Measurements from ENCODE around the gene EIPR1.

GRCh38 chr2:3284657-3285630 lies 92.7 kb downstream of the EIPR1 start:
- TF ChIP-seq CHD1 (IDR thresholded peaks at IDR 0.05; ENCODE audit: low read depth, low read length) (no peak), CTCF (conservative IDR thresholded peaks at IDR 0.05; ENCODE audit: low read depth, low read length) (no peak), POLR2A (IDR thresholded peaks at IDR 0.05; ENCODE audit: low read depth, low read length) (no peak), SMC3 (IDR thresholded peaks at IDR 0.05; ENCODE audit: low read depth, low read length) (no peak), MXI1 (IDR thresholded peaks at IDR 0.05; ENCODE audit: borderline replicate concordance, low read depth, low read length) (no peak), NFE2L2 (IDR thresholded peaks at IDR 0.05; ENCODE audit: low read depth, low read length) (no peak), CEBPB (IDR thresholded peaks at IDR 0.05; ENCODE audit: low read depth, low read length) (no peak), RFX5 (IDR thresholded peaks at IDR 0.05; ENCODE audit: low read depth, low read length) (no peak)
- TF ChIP-seq, protein P1, sequence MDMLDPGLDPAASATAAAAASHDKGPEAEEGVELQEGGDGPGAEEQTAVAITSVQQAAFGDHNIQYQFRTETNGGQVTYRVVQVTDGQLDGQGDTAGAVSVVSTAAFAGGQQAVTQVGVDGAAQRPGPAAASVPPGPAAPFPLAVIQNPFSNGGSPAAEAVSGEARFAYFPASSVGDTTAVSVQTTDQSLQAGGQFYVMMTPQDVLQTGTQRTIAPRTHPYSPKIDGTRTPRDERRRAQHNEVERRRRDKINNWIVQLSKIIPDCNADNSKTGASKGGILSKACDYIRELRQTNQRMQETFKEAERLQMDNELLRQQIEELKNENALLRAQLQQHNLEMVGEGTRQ (IDR thresholded peaks at IDR 0.05; ENCODE audit: low read depth, low read length) = no peak

Measured in IMR-90 (cell line).